Activated CD8-positive, alpha-beta memory T cell treated with anti-CD3 and anti-CD28 coated beads, Interleukin-2, amount 50 U/mL, for 4 hours (primary cell): ENCODE results near the gene RBBP9.
A peak's percentile ranks its signal among the peaks of the same experiment; 100 is the strongest.
"Not testable (repeated sequence)": the region's sequence is repeated elsewhere in the genome, so short reads cannot be mapped to it uniquely, and the experiment has no call there.

Experiments used
- DNase-seq: peaks from one replicate; pipeline ENCODE4 v3.0.0-alpha.2; 2020

The RBBP9 gene

GRCh38 chr20:18496740-18497592 is at the start of gene RBBP9:
RBBP9 (minus strand) TSS chr20:18497225; CDS start chr20:18497167, 58 bp downstream.
- DNase-seq = peak; percentile 77

- DNase-seq = no peak
Observed at GRCh38 chr20:18545566-18545965, 48.5 kb upstream of the RBBP9 start.

- DNase-seq = no peak
Observed at GRCh38 chr20:18543932-18544331, 46.9 kb upstream of the RBBP9 start.

GRCh38 chr20:18543216-18543615 is 46.2 kb upstream of the RBBP9 start:
- no peak for DNase-seq

- no peak for DNase-seq
Observed at GRCh38 chr20:18541741-18542140, 44.7 kb upstream of the RBBP9 start.

GRCh38 chr20:18537651-18538050 is 40.6 kb upstream of the RBBP9 start:
- DNase-seq = no peak

GRCh38 chr20:18533978-18534644 is 37.1 kb upstream of the RBBP9 start:
- DNase-seq = no peak

GRCh38 chr20:18533491-18533890 is 36.5 kb upstream of the RBBP9 start:
- no peak for DNase-seq

- DNase-seq = no peak
Observed at GRCh38 chr20:18532626-18533025, 35.6 kb upstream of the RBBP9 start.

GRCh38 chr20:18529041-18529440 is 32.0 kb upstream of the RBBP9 start:
- DNase-seq = no peak

GRCh38 chr20:18527836-18528235 is 30.8 kb upstream of the RBBP9 start:
- no peak for DNase-seq

- no peak for DNase-seq
Observed at GRCh38 chr20:18527339-18527738, 30.3 kb upstream of the RBBP9 start.

GRCh38 chr20:18526761-18527160 is 29.7 kb upstream of the RBBP9 start:
- not testable (repeated sequence) for DNase-seq

- DNase-seq = no peak
Observed at GRCh38 chr20:18524646-18525045, 27.6 kb upstream of the RBBP9 start.

GRCh38 chr20:18523066-18523465 is 26.0 kb upstream of the RBBP9 start:
- DNase-seq = no peak

GRCh38 chr20:18522066-18522465 is 25.0 kb upstream of the RBBP9 start:
- not testable (repeated sequence) for DNase-seq

GRCh38 chr20:18515973-18516372 is 18.9 kb upstream of the RBBP9 start:
- DNase-seq = no peak

- DNase-seq = no peak
Observed at GRCh38 chr20:18514127-18514526, 17.1 kb upstream of the RBBP9 start.

- no peak for DNase-seq
Observed at GRCh38 chr20:18513208-18513607, 16.2 kb upstream of the RBBP9 start.

GRCh38 chr20:18511571-18511970 is 14.5 kb upstream of the RBBP9 start:
- no peak for DNase-seq

GRCh38 chr20:18507218-18508191 is 10.5 kb upstream of the RBBP9 start, which contains the start of gene SEC23B:
SEC23B (plus strand) TSS chr20:18507940; CDS start chr20:18510836, 2,896 bp downstream.
- peak; percentile 97 for DNase-seq

- DNase-seq = no peak
Observed at GRCh38 chr20:18506744-18507143, 9.7 kb upstream of the RBBP9 start.

GRCh38 chr20:18504479-18505060 is 7.5 kb upstream of the RBBP9 start:
- DNase-seq = no peak
